Memory B cell (primary cell): ENCODE data around the gene LBP.

Experiments used
- ATAC-seq: fragments of 150-1000 bp; cut with Tn5 transposase; 2 replicates; pipeline ENCODE4 v1.10.0; 2021; ENCODE audit warnings: low read depth, mild to moderate bottlenecking, moderate library complexity
- DNase-seq, 2 donors: peaks; one replicate each; pipeline ENCODE4 v3.0.0; 2022; ENCODE audit warnings: low spot score in 2 of 2
- H3K27ac Mint-ChIP-seq: one replicate; pipeline ENCODE4 v1.8.0; 2022; ENCODE audit warnings: mild to moderate bottlenecking, moderate library complexity, mixed read lengths
- H3K27me3 Mint-ChIP-seq: one replicate; pipeline ENCODE4 v1.8.0; 2022; ENCODE audit warnings: mixed read lengths
- H3K36me3 Mint-ChIP-seq: one replicate; pipeline ENCODE4 v1.8.0; 2022; ENCODE audit warnings: mild to moderate bottlenecking, mixed read lengths
- H3K4me1 Mint-ChIP-seq: one replicate; pipeline ENCODE4 v1.8.0; 2022; ENCODE audit warnings: mixed read lengths
- H3K4me3 Mint-ChIP-seq: one replicate; pipeline ENCODE4 v1.8.0; 2022; ENCODE audit warnings: mild to moderate bottlenecking, moderate library complexity, mixed read lengths
- H3K9me3 Mint-ChIP-seq: one replicate; pipeline ENCODE4 v1.8.0; 2022; ENCODE audit warnings: mixed read lengths

The LBP gene, protein sequence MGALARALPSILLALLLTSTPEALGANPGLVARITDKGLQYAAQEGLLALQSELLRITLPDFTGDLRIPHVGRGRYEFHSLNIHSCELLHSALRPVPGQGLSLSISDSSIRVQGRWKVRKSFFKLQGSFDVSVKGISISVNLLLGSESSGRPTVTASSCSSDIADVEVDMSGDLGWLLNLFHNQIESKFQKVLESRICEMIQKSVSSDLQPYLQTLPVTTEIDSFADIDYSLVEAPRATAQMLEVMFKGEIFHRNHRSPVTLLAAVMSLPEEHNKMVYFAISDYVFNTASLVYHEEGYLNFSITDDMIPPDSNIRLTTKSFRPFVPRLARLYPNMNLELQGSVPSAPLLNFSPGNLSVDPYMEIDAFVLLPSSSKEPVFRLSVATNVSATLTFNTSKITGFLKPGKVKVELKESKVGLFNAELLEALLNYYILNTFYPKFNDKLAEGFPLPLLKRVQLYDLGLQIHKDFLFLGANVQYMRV

DNA sequence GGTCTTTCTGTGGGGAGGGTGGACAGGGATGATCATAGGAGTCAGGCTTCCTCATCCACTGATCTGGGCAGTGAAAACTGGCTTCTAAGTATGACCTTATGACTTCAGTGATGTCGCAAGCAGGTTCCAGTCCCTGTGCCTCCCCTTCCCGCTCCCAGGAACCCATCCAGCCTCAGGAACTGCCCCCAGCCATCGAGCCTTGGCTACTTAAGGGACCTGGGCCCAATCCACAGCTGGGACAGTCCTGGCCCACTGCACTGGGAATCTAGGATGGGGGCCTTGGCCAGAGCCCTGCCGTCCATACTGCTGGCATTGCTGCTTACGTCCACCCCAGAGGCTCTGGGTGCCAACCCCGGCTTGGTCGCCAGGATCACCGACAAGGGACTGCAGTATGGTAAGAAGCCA, at the start of gene LBP:
LBP (plus strand) TSS at position 236 of the 405 bp plus-strand sequence; CDS start at position 271, 35 bp downstream.
- ATAC-seq (no peak), DNase-seq (no peak)
- H3K27ac Mint-ChIP-seq: no peak within 1 kb of the TSS
- H3K27me3 Mint-ChIP-seq: peaks cover 7% of the 10 kb centered on the region
- H3K4me3 Mint-ChIP-seq: no peak within 1 kb of the TSS
- H3K9me3 Mint-ChIP-seq: no peaks in the 10 kb centered on the region
- no peaks in the 10 kb centered on the region for H3K36me3 Mint-ChIP-seq
- H3K4me1 Mint-ChIP-seq: no peaks in the 10 kb centered on the region

DNA sequence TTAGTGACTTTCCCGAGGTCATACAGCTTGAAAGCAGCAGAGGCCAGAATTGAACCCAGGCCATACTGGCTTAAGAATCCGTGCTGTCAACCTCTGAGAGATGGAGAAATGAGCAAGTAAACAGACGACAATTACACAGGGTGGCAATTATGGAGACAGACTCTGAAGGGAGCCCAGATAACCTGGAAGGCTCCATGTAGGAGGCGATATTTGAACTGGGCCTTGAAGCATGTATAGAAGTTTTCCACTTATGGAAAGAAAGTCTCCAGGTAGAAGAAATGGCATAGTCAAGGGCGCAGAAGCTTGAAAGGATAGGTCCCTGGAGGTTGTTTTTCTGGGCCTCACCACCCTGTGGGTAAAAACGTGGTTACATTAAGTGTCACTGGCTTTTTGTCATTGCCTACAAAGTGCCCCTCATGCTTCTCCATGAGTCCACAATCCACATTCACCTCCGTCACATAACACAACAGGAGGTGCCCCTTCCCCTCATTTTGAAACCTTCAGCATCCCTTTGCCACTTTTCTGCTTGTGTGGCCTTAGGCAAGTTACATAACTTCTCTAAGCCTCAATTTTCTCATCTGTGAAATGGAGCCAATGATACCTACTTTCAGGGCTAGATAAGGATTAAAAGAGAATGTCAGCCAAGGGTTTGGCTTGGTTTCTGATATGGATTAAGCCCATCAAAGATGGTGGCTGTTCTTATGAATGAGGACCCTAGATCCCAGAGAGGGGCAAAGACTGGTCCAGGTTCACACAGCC, 48.2 kb upstream of the LBP start:
- DNase-seq (no peak), ATAC-seq (no peak)
- H3K4me3 Mint-ChIP-seq: no peak overlapping the region
- no peak overlapping the region for H3K27ac Mint-ChIP-seq
- H3K9me3 Mint-ChIP-seq: no peaks in the 10 kb centered on the region
- H3K36me3 Mint-ChIP-seq: no peaks in the 10 kb centered on the region
- peaks cover 14% of the 10 kb centered on the region for H3K27me3 Mint-ChIP-seq
- H3K4me1 Mint-ChIP-seq: no peaks in the 10 kb centered on the region

DNA sequence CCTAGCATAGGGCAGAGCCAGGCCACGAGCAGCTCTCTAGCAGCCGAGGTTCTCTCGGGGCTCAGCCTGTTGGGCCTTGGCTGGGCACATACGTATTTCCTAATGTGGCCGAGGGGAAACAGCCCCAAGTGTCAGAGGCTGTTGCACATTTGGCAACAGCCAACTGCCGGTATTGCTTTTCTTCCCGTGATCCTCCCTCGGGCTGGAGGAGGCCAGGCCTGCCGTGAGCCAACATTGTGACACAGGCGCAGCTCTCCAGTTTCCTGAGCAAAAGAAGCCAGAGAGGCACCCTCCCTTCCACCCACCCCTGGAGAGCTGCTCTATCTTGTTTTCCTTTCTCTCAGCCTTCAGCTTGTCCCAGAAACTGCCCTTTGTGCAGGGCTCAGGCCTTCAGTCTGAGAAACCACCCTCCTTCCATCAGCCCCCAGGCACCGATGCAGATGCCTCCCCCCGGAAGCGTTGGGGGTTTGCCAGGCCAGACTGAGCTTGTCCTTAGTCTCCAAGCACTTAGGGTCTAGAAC, 47.5 kb upstream of the LBP start:
- H3K27ac Mint-ChIP-seq: no peak overlapping the region
- no peaks in the 10 kb centered on the region for H3K9me3 Mint-ChIP-seq
- DNase-seq (no peak), ATAC-seq (no peak)
- H3K4me1 Mint-ChIP-seq: peaks cover 2% of the 10 kb centered on the region
- peaks cover 18% of the 10 kb centered on the region for H3K27me3 Mint-ChIP-seq
- H3K36me3 Mint-ChIP-seq: no peaks in the 10 kb centered on the region
- no peak overlapping the region for H3K4me3 Mint-ChIP-seq

DNA sequence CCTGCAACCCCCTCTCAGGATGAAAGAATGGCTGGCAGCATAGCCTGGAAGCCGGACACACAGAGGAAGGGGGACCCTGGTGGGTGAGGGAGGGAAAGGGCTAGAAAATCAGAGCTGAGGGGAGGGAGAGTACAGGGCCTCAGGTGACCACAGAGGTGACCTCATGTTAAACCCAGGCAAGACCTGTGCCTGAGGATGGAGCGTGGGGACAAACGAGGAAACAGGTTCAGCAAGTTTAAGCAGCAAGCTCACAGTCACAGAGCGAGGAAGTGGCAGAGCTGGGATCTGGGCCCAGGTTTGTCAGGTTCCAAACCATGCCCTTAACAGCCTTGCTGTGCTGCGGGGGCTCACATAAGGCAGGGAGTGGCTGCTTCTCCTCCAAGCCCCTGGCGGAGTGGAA, 46.3 kb upstream of the LBP start:
- Mint-ChIP-seq H3K27me3 (peaks cover 20% of the 10 kb centered on the region), H3K4me3 (no peak overlapping the region), H3K9me3 (no peaks in the 10 kb centered on the region), H3K27ac (no peak overlapping the region), H3K4me1 (peaks cover 4% of the 10 kb centered on the region), H3K36me3 (no peaks in the 10 kb centered on the region)
- DNase-seq (no peak), ATAC-seq (no peak)

DNA sequence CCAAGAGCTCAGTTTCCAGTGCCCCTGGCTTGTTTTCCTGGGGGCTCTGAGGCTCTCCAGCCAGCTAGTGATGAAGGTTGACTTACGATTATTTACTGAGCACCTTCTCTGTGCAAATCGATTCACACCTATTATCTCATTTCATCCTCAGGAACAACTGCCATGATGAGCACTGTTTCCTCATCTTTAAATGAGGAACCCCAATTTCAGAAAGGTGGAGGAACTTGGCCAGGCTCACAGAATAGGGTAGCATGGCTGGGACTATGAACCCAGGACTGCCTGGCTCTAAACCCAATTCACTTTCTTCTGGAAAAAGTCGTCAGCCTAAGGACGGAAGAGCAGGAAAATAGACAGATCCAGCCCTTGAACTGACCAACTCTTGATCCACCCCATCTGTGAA, 45.8 kb upstream of the LBP start:
- Mint-ChIP-seq H3K36me3 (no peaks in the 10 kb centered on the region), H3K4me3 (no peak overlapping the region), H3K4me1 (peaks cover 4% of the 10 kb centered on the region), H3K27ac (no peak overlapping the region), H3K9me3 (no peaks in the 10 kb centered on the region), H3K27me3 (peaks cover 25% of the 10 kb centered on the region)
- DNase-seq (no peak), ATAC-seq (no peak)

DNA sequence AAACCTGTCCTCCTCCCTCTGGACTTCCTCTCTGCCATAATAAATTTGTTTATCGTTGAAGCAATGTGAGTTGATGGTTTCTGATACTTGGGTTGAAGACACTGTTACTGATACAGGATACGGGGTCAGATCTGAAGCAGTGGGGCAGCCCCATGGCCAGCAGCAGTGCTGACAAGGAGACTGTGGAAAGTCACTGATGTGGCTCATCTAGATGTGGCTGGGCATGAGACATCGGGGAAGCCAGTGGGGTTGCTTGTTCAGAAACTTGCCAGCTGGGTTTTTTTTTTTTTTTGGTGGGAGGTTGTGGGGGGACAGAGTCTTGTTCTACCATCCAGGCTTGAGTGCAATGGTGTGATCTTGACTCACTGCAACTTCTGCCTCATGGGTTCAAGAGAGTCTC, 45.0 kb upstream of the LBP start:
- Mint-ChIP-seq H3K9me3 (no peaks in the 10 kb centered on the region), H3K4me3 (no peak overlapping the region), H3K36me3 (no peaks in the 10 kb centered on the region), H3K4me1 (peaks cover 4% of the 10 kb centered on the region), H3K27ac (no peak overlapping the region), H3K27me3 (peaks cover 28% of the 10 kb centered on the region)
- DNase-seq (no peak), ATAC-seq (no peak)

DNA sequence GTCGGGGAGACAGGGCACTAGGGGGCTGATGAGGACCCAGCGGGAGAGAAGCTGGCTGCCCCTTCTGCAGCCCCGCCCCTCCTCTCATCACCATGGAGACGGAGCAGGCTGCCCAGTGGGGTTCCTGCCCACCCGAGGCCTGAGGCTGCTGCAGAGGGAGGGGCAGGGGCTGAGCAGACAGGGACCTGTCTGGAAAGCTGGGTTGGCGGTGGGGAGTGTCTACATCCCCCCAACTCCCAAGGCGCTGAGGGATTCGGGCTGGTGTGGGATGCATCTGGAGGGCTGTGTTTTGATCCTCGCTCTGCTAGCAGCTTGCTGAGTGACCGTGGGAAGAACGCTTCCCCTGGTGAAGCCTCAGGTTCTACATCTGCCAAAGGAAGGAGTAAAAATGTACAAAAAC, 43.5 kb upstream of the LBP start:
- Mint-ChIP-seq H3K4me3 (no peak overlapping the region), H3K36me3 (no peaks in the 10 kb centered on the region), H3K27me3 (peaks cover 34% of the 10 kb centered on the region), H3K9me3 (no peaks in the 10 kb centered on the region), H3K4me1 (peaks cover 4% of the 10 kb centered on the region), H3K27ac (no peak overlapping the region)
- no peak for ATAC-seq
- DNase-seq: no peak

DNA sequence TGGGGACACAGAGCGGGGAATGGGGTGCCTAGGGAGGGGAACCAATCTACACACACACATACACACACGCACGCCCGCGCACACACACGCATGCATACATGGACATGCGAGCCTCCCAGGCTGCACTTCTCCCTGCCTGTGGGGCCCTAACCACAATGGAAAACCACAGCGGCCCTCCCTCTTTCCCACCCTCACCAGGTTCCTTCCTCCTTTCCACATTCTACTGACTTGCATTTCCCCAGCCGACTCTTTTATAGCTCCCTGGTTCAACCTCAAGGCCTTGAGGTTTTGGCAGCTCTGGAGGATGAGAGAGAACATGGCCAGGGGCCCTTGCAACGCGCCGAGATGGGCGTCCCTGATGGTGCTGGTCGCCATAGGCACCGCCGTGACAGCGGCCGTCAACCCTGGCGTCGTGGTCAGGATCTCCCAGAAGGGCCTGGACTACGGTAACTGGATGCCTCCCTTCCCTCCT, 42.3 kb upstream of the LBP start, which contains the start of gene BPI:
BPI (plus strand) TSS at position 249 of the 472 bp plus-strand sequence; CDS start at position 317, 68 bp downstream.
- H3K9me3 Mint-ChIP-seq: no peaks in the 10 kb centered on the region
- peaks cover 34% of the 10 kb centered on the region for H3K27me3 Mint-ChIP-seq

DNA sequence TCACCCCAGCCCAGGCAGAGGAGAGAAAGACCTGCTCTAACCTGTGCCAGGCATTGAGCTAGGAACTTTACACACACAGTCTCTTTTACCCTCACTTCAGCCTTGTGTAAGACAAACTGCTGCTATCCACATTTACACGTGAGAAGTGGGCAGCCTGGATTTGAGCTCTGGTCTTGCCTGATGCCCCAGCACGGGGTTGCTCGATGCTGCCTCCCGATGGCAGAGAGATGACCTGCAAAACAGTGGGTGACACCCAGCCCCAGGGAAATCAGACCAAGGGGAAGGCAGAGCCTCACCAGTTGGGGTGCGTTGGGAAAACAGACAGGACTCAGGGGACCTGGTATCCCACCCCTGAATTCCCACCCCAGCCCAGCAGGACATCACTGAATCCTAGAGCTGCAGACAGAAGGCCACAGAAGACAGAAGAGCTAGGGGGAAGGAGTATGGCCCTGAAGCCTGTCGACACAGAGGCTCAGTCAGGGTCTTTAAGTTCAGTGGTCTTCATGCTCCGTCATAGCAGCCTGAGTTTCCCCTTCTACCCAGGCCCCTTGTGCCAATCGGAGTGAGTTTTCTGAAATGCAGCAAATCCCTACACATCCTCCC, 41.3 kb upstream of the LBP start:
- DNase-seq: no peak
- H3K27me3 Mint-ChIP-seq: peaks cover 34% of the 10 kb centered on the region
- H3K9me3 Mint-ChIP-seq: no peaks in the 10 kb centered on the region
- H3K27ac Mint-ChIP-seq: no peak overlapping the region
- no peak overlapping the region for H3K4me3 Mint-ChIP-seq
- H3K4me1 Mint-ChIP-seq: peaks cover 4% of the 10 kb centered on the region
- H3K36me3 Mint-ChIP-seq: no peaks in the 10 kb centered on the region
- no peak for ATAC-seq

More for the DNA sequence above, 42.3 kb upstream of the LBP start, which contains the start of gene BPI:
- ATAC-seq: no peak
- H3K27ac Mint-ChIP-seq: no peak within 1 kb of the TSS
- no peak within 1 kb of the TSS for H3K4me3 Mint-ChIP-seq
- H3K36me3 Mint-ChIP-seq: no peaks in the 10 kb centered on the region
- peaks cover 4% of the 10 kb centered on the region for H3K4me1 Mint-ChIP-seq
- DNase-seq: no peak

DNA sequence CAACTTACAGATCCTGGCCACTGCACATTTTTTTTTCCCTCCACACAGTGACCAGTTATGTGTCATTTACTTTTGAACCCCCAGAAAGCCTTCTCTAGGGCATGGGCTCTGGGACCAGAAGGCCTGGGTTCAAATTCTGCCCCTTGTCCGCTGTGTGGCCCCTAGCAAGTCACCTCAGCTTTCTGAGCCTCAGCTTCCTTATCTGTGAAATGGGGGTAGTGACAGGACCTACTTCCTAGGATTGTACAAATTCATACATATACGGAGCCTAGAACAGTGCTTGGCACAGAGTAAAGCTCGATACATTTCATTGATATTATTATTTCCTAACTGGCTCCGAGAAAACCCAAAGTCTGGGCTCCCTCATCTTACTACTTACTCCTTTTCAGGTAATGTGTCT, 40.7 kb upstream of the LBP start:
- peaks cover 34% of the 10 kb centered on the region for H3K27me3 Mint-ChIP-seq
- no peaks in the 10 kb centered on the region for H3K36me3 Mint-ChIP-seq
- DNase-seq: no peak
- H3K27ac Mint-ChIP-seq: no peak overlapping the region
- H3K4me3 Mint-ChIP-seq: no peak overlapping the region
- no peaks in the 10 kb centered on the region for H3K9me3 Mint-ChIP-seq
- no peak for ATAC-seq
- H3K4me1 Mint-ChIP-seq: peaks cover 4% of the 10 kb centered on the region

DNA sequence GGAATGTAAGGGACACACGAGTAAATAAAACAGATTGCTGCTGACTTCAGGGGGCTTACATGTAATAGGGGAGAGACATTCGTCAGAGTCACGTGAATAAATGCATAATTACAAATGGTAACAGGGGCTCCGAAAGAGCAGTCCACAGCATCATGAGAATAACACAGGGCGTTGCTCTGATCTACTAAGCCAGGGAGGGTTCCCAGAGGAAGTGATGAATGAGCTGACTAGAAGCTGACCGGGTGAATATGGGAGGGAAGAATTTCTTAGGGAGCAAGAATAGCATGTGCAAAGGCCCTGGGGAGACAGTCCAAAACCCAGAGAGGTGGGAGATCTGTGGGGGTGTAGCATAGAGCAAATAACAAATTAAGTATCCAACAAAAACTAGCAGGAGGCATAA, 39.9 kb upstream of the LBP start:
- H3K27ac Mint-ChIP-seq: no peak overlapping the region
- H3K27me3 Mint-ChIP-seq: peaks cover 37% of the 10 kb centered on the region
- no peak for DNase-seq

DNA sequence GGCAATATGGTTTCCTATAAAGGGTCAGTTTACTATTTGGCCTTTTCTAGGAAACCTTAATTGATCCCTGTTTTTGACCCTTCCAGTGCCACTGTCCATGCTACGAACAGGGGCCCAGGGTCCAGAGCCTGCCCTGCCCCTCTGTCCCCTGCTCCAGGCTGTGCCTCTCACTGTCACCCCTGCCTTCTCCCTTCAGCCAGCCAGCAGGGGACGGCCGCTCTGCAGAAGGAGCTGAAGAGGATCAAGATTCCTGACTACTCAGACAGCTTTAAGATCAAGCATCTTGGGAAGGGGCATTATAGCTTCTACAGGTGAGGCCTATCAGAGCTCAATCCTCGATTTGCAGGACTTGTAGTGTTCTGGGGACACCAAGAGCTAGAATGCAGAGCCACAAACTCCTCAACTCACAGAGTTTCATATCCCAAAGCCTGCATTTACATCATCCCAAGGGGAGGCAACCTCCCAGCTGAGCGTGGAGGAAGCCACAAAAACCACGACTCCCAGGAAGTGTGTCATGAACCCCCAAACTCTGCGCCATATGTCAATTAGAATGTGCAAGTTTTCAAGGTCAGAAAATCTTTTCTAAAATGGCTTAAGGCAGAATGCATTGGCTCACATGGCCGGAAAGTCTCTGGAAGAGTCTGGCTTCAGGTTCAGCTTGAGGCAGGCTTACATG, 38.8 kb upstream of the LBP start:
- no peak for DNase-seq
- H3K4me3 Mint-ChIP-seq: no peak overlapping the region
- H3K27ac Mint-ChIP-seq: no peak overlapping the region
- peaks cover 37% of the 10 kb centered on the region for H3K27me3 Mint-ChIP-seq
- no peaks in the 10 kb centered on the region for H3K9me3 Mint-ChIP-seq
- no peaks in the 10 kb centered on the region for H3K36me3 Mint-ChIP-seq
- peaks cover 4% of the 10 kb centered on the region for H3K4me1 Mint-ChIP-seq
- no peak for ATAC-seq

More for the DNA sequence above, 39.9 kb upstream of the LBP start:
- Mint-ChIP-seq H3K36me3 (no peaks in the 10 kb centered on the region), H3K4me1 (peaks cover 4% of the 10 kb centered on the region), H3K9me3 (no peaks in the 10 kb centered on the region), H3K4me3 (no peak overlapping the region)
- no peak for ATAC-seq

DNA sequence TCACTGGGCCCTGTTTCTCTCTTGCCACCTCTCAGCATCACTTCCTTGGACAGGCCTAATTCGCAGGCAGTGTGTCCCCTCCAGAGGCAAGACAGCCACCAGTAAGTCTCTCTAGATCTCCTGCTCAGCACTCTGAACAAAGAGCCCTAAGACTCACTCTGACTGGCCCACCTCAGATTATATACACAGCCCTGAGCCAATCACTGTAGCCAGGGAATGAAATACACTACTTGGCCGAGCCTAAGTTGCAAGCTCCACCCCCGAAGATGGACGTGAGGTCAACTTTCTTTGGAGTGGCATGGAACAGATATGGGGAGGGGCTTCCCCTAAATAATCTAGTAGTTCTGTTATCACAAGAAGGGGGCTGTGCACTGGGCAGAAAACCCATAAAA, 38.2 kb upstream of the LBP start:
- no peaks in the 10 kb centered on the region for H3K36me3 Mint-ChIP-seq
- no peaks in the 10 kb centered on the region for H3K9me3 Mint-ChIP-seq
- H3K4me1 Mint-ChIP-seq: peaks cover 4% of the 10 kb centered on the region
- H3K27ac Mint-ChIP-seq: no peak overlapping the region
- H3K27me3 Mint-ChIP-seq: peaks cover 34% of the 10 kb centered on the region
- ATAC-seq: no peak
- no peak for DNase-seq
- no peak overlapping the region for H3K4me3 Mint-ChIP-seq
